Esophagus muscularis mucosa (tissue), 4 donors: Measurements from ENCODE around the gene SIPA1L3. TPM values are rescaled to one million over a fixed set of nuclear protein-coding genes. Genes with fewer than 3 reads are reported as not detected.

ENCODE experiments used
- DNase-seq: peaks from one replicate; pipeline ENCODE4 v3.0.0-alpha.2; 2017; ENCODE audit errors: extremely low spot score
- H3K27ac ChIP-seq, 4 donors: fragments of 200-600 bp; sonication (generic); replicated peaks in 1 of 4; 1 replicate in 3 of 4; 2 replicates in 1 of 4; pipeline ENCODE4 v1.5.1; 2016 to 2019; ENCODE audit warnings: mild to moderate bottlenecking in 1 of 4
- H3K27me3 ChIP-seq, 4 donors: fragments of 200-600 bp; sonication (generic); one replicate each; pipeline versions ENCODE4 v1.5.1 to v1.6.0; 2016 to 2019
- H3K36me3 ChIP-seq, 4 donors: fragments of 200-600 bp; sonication (generic); one replicate each; pipeline ENCODE4 v1.5.1; 2016 to 2019
- H3K4me1 ChIP-seq, 4 donors: fragments of 200-600 bp; sonication (generic); one replicate each; pipeline ENCODE4 v1.5.1; 2016 to 2019
- H3K4me3 ChIP-seq, 4 donors: fragments of 200-600 bp; sonication (generic); 1 replicate in 2 of 4; 2 replicates in 2 of 4; pipeline ENCODE4 v1.5.1; 2016 to 2019; ENCODE audit warnings: mild to moderate bottlenecking in 4 of 4, moderate library complexity in 1 of 4
- H3K9me3 ChIP-seq, 4 donors: fragments of 200-600 bp; sonication (generic); 1 replicate in 3 of 4; 2 replicates in 1 of 4; pipeline ENCODE4 v1.5.1; 2016 to 2019
- CTCF ChIP-seq, 3 experiments: fragments of 200-600 bp in 2 of 3; fragments of 450-650 bp in 1 of 3; sonication (generic) in 2 of 3; IDR thresholded peaks; one replicate each; pipeline ENCODE4 v1.5.1; 2017 to 2019; ENCODE audit warnings: antibody characterized with exemption in 3 of 3, mild to moderate bottlenecking in 2 of 3, moderate library complexity in 1 of 3
- EP300 ChIP-seq: sonication (generic); formaldehyde crosslinking; IDR thresholded peaks from one replicate; pipeline ENCODE4 v1.6.1; 2017; ENCODE audit warnings: antibody characterized with exemption
- POLR2A ChIP-seq: fragments of 450-650 bp; IDR thresholded peaks from one replicate; pipeline ENCODE4 v1.6.1; 2017; ENCODE audit warnings: antibody characterized with exemption, moderate library complexity, mild to moderate bottlenecking, low read depth
- POLR2AphosphoS5 ChIP-seq, 2 donors: sonication (generic); formaldehyde crosslinking; IDR thresholded peaks; one replicate each; pipeline ENCODE4 v1.6.1; 2017; ENCODE audit warnings: antibody characterized with exemption in 2 of 2
- WGBS: methylation state at CpG from one replicate; pipeline ENCODE4 v1.1.5; 2018; 5-methylcytosine and 5-hydroxymethylcytosine counted together
- intact Hi-C: fragments of 100-400 bp; cut with DNase I; formaldehyde crosslinking; loops from one replicate; pipeline ENCODE4 v1.15.1; 2023
- total RNA-seq, 4 donors: library from RNA; depleted of rRNA; stranded (reverse); fragments of >200 nt; gene quantifications; one replicate each; pipeline versions ENCODE4 v1.1.0 to v1.2.1, GENCODE V29; 2016

The SIPA1L3 gene
- total RNA-seq, 4 donors from 2014 or later, result 10.4 to 17.9 (median 13.2) TPM

GRCh38 chr19:38073841-38074685, 167.1 kb downstream of the SIPA1L3 start:
- no peaks in the 10 kb centered on the region for H3K4me1 ChIP-seq
- DNase-seq, result no peak
- TF ChIP-seq EP300, result no peak
- no peak for TF ChIP-seq CTCF (IDR thresholded peaks at IDR 0.05)
- TF ChIP-seq POLR2A, result no peak
- TF ChIP-seq POLR2AphosphoS5 (IDR thresholded peaks at IDR 0.05), result no peak
- intact Hi-C loops, result no loop called here
- no peak overlapping the region for H3K27ac ChIP-seq
- 78% methylated on average over 10 of the region's 16 CpGs for WGBS
- no peak overlapping the region for H3K4me3 ChIP-seq
- H3K36me3 ChIP-seq, result no peaks in the 10 kb centered on the region
- no peaks in the 10 kb centered on the region for H3K27me3 ChIP-seq
- H3K9me3 ChIP-seq, result peaks cover 0 to 8% (median 0%) of the 10 kb centered on the region in 4 donors

GRCh38 chr19:38076337-38076736, 169.3 kb downstream of the SIPA1L3 start:
- Histone ChIP-seq H3K4me1 (peaks cover 0 to 4% (median 0%) of the 10 kb centered on the region in 4 donors), H3K36me3 (peaks cover under 1 to 4% (median 3%) of the 10 kb centered on the region in 4 donors), H3K4me3 (no peak overlapping the region), H3K27ac (no peak overlapping the region), H3K27me3 (no peaks in the 10 kb centered on the region), H3K9me3 (peaks cover 0 to 8% (median 0%) of the 10 kb centered on the region in 4 donors)
- DNase-seq, result no peak
- intact Hi-C loops, result no loop called here
- 96% methylated on average over 10 of the region's 10 CpGs for WGBS
- TF ChIP-seq POLR2AphosphoS5 (IDR thresholded peaks at IDR 0.05) (no peak), POLR2A (no peak), CTCF (IDR thresholded peaks at IDR 0.05) (no peak), EP300 (no peak)

- Histone ChIP-seq H3K36me3 (peaks cover 10 to 25% (median 22%) of the 10 kb centered on the region in 4 donors), H3K4me1 (peaks cover 0 to 4% (median 0%) of the 10 kb centered on the region in 4 donors), H3K4me3 (no peak overlapping the region), H3K27ac (no peak overlapping the region), H3K27me3 (no peaks in the 10 kb centered on the region), H3K9me3 (peaks cover 0 to 8% (median 0%) of the 10 kb centered on the region in 4 donors)
- intact Hi-C loops, result no loop called here
- WGBS, result 95% methylated on average over 15 of the region's 15 CpGs
- no peak for TF ChIP-seq POLR2A
- no peak for TF ChIP-seq POLR2AphosphoS5 (IDR thresholded peaks at IDR 0.05)
- TF ChIP-seq CTCF (IDR thresholded peaks at IDR 0.05), result no peak
- no peak for TF ChIP-seq EP300
- DNase-seq, result no peak
These were observed 171.4 kb downstream of the SIPA1L3 start for GRCh38 chr19:38078302-38078930.

GRCh38 chr19:38079926-38080380, 172.9 kb downstream of the SIPA1L3 start:
- no peak overlapping the region for H3K27ac ChIP-seq
- peaks cover 0 to 4% (median 0%) of the 10 kb centered on the region in 4 donors for H3K4me1 ChIP-seq
- peak; percentile 77 for DNase-seq
- intact Hi-C loops, result no loop called here
- peaks cover 10 to 27% (median 23%) of the 10 kb centered on the region in 4 donors for H3K36me3 ChIP-seq
- TF ChIP-seq CTCF (IDR thresholded peaks at IDR 0.05) (no peak), EP300 (no peak), POLR2AphosphoS5 (IDR thresholded peaks at IDR 0.05) (no peak), POLR2A (no peak)
- no peaks in the 10 kb centered on the region for H3K27me3 ChIP-seq
- 50% methylated on average over 1 of the region's 1 CpG for WGBS
- H3K9me3 ChIP-seq, result peaks cover 0 to 8% (median 0%) of the 10 kb centered on the region in 4 donors
- no peak overlapping the region for H3K4me3 ChIP-seq
